IMR-90 (cell line): Measurements from ENCODE around the gene RSPH10B2.

Source experiments
- CEBPB ChIP-seq: IDR thresholded peaks from 2 replicates; pipeline ENCODE4 v1.6.1; 2012; ENCODE audit warnings: low read depth, low read length, improper control_type of control experiment
- CHD1 ChIP-seq: IDR thresholded peaks from 2 replicates; pipeline ENCODE4 v1.6.1; 2012; ENCODE audit warnings: low read depth, low read length, improper control_type of control experiment
- CTCF ChIP-seq: conservative IDR thresholded peaks from 2 replicates; pipeline ENCODE4 v1.5.1; 2012; ENCODE audit warnings: mild to moderate bottlenecking, low read depth, low read length, improper control_type of control experiment
- ELK1 ChIP-seq: fragments of 150-350 bp; IDR thresholded peaks from 2 replicates; pipeline ENCODE4 v1.6.1; 2016; ENCODE audit warnings: low read depth, mild to moderate bottlenecking, low read length, moderate library complexity, borderline replicate concordance
- MAFK ChIP-seq: IDR thresholded peaks from 2 replicates; pipeline ENCODE4 v1.6.1; 2012; ENCODE audit warnings: low read depth, low read length, improper control_type of control experiment
- MAZ ChIP-seq: IDR thresholded peaks from 2 replicates; pipeline ENCODE4 v1.6.1; 2012; ENCODE audit warnings: low read depth, mild to moderate bottlenecking, low read length, improper control_type of control experiment, moderate library complexity, borderline replicate concordance
- MXI1 ChIP-seq: IDR thresholded peaks from 2 replicates; pipeline ENCODE4 v1.6.1; 2012; ENCODE audit warnings: low read depth, mild to moderate bottlenecking, low read length, moderate library complexity, borderline replicate concordance
- POLR2A ChIP-seq: IDR thresholded peaks from 2 replicates; pipeline ENCODE4 v1.6.1; 2012; ENCODE audit warnings: mild to moderate bottlenecking, low read depth, low read length
- RAD21 ChIP-seq: IDR thresholded peaks from 2 replicates; pipeline ENCODE4 v1.6.1; 2012; ENCODE audit warnings: low read length, improper control_type of control experiment
- RCOR1 ChIP-seq: IDR thresholded peaks from 2 replicates; pipeline ENCODE4 v1.6.1; 2012; ENCODE audit warnings: mild to moderate bottlenecking, low read length, improper control_type of control experiment; ENCODE audit not compliant: insufficient replicate concordance
- RFX5 ChIP-seq: IDR thresholded peaks from 2 replicates; pipeline ENCODE4 v1.8.0; 2012; ENCODE audit warnings: low read depth, mild to moderate bottlenecking, low read length, moderate library complexity
- SMC3 ChIP-seq: fragments of 150-350 bp; IDR thresholded peaks from 2 replicates; pipeline ENCODE4 v1.6.1; 2016; ENCODE audit warnings: low read depth, mild to moderate bottlenecking, antibody characterized with exemption, low read length, moderate library complexity

- TF ChIP-seq CTCF (no peak), RAD21 (no peak), POLR2A (no peak), MXI1 (no peak), RCOR1 (no peak), SMC3 (no peak), CEBPB (no peak), MAFK (no peak), RFX5 (no peak), CHD1 (no peak), ELK1 (no peak), MAZ (no peak)
These were observed 77.3 kb downstream of the RSPH10B2 start for GRCh38 chr7:6831018-6831725.
